Breast epithelium (tissue), 4 donors: ENCODE results near the gene MGAT4D. TPM values are rescaled to one million over a fixed set of nuclear protein-coding genes. Genes with fewer than 3 reads are reported as not detected.

ENCODE experiments used
- DNase-seq, 2 donors: peaks; one replicate each; pipeline ENCODE4 v3.0.0-alpha.2; 2019; ENCODE audit warnings: low spot score in 2 of 2
- H3K27ac ChIP-seq, 2 donors: fragments of 200-600 bp; sonication (generic) in 1 of 2; one replicate each; pipeline ENCODE4 v1.5.1; 2016 to 2019; ENCODE audit warnings: mild to moderate bottlenecking in 1 of 2
- H3K27me3 ChIP-seq, 2 donors: fragments of 200-600 bp; sonication (generic) in 1 of 2; one replicate each; pipeline versions ENCODE4 v1.5.1 to v1.6.0; 2017 to 2019; ENCODE audit warnings: control low read depth in 1 of 2, mild to moderate bottlenecking in 1 of 2
- H3K36me3 ChIP-seq: fragments of 200-600 bp; one replicate; pipeline ENCODE4 v1.5.1; 2019
- H3K4me1 ChIP-seq, 2 donors: fragments of 200-600 bp; sonication (generic); one replicate each; pipeline ENCODE4 v1.5.1; 2016 to 2019; ENCODE audit warnings: control low read depth in 1 of 2
- H3K4me3 ChIP-seq, 3 donors: fragments of 200-600 bp; sonication (generic); 1 replicate in 2 of 3; 2 replicates in 1 of 3; pipeline ENCODE4 v1.5.1; 2016 to 2019; ENCODE audit warnings: mild to moderate bottlenecking in 3 of 3, moderate library complexity in 2 of 3
- H3K9me3 ChIP-seq, 2 donors: fragments of 200-600 bp; sonication (generic) in 1 of 2; one replicate each; pipeline ENCODE4 v1.5.1; 2016 to 2019; ENCODE audit warnings: control low read depth in 1 of 2
- POLR2A ChIP-seq: fragments of 450-650 bp; IDR thresholded peaks from one replicate; pipeline ENCODE4 v1.6.1; 2016; ENCODE audit warnings: antibody characterized with exemption, mild to moderate bottlenecking, moderate library complexity
- POLR2AphosphoS5 ChIP-seq, 3 donors: sonication (generic); formaldehyde crosslinking; IDR thresholded peaks; one replicate each; pipeline ENCODE4 v1.6.1; 2017; ENCODE audit warnings: antibody characterized with exemption in 3 of 3
- intact Hi-C: fragments of 100-400 bp; cut with DNase I; formaldehyde crosslinking; loops from one replicate; pipeline ENCODE4 v1.15.1; 2023; ENCODE audit warnings: low total_unique reads
- total RNA-seq, 3 donors: library from RNA; depleted of rRNA; stranded (reverse); fragments of >200 nt; gene quantifications; one replicate each; pipeline ENCODE4 v1.1.0, GENCODE V29; 2016
- TF ChIP-seq, protein P1 (sequence below), 3 donors: fragments of 450-650 bp; IDR thresholded peaks; one replicate each; pipeline ENCODE4 v1.5.1; 2016 to 2017; ENCODE audit warnings: antibody characterized with exemption in 3 of 3, mild to moderate bottlenecking in 3 of 3, moderate library complexity in 3 of 3

Gene MGAT4D
- total RNA-seq, 3 donors from 2014 or later: not detected

DNA sequence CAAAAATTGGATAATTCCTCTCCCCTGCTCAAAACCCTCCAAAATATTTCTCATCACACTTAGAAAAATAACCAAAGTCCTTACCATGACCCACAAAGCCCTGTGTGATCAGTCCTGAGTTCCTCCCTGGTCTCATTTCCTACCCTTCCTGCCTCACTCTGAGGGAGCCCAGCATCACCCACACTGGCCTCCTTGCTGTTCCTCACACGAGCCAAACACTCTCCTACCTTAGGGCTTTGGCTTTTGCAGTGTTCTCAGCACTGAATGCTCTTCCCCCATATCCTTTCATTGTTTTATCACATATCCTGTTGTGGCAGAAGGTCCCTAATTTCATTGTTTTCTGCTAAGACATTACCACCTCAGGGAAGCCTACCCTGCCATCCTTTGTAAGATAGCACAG is 12.2 kb downstream of the MGAT4D start:
- no peak for DNase-seq
- no peaks in the 10 kb centered on the region for H3K27me3 ChIP-seq
- no peak overlapping the region for H3K4me3 ChIP-seq
- H3K9me3 ChIP-seq: no peaks in the 10 kb centered on the region
- H3K4me1 ChIP-seq: no peaks in the 10 kb centered on the region
- intact Hi-C loops: no loop called here
- H3K27ac ChIP-seq: no peak overlapping the region
- TF ChIP-seq, protein P1, sequence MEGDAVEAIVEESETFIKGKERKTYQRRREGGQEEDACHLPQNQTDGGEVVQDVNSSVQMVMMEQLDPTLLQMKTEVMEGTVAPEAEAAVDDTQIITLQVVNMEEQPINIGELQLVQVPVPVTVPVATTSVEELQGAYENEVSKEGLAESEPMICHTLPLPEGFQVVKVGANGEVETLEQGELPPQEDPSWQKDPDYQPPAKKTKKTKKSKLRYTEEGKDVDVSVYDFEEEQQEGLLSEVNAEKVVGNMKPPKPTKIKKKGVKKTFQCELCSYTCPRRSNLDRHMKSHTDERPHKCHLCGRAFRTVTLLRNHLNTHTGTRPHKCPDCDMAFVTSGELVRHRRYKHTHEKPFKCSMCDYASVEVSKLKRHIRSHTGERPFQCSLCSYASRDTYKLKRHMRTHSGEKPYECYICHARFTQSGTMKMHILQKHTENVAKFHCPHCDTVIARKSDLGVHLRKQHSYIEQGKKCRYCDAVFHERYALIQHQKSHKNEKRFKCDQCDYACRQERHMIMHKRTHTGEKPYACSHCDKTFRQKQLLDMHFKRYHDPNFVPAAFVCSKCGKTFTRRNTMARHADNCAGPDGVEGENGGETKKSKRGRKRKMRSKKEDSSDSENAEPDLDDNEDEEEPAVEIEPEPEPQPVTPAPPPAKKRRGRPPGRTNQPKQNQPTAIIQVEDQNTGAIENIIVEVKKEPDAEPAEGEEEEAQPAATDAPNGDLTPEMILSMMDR (IDR thresholded peaks at IDR 0.05): no peak
- no peaks in the 10 kb centered on the region for H3K36me3 ChIP-seq

DNA sequence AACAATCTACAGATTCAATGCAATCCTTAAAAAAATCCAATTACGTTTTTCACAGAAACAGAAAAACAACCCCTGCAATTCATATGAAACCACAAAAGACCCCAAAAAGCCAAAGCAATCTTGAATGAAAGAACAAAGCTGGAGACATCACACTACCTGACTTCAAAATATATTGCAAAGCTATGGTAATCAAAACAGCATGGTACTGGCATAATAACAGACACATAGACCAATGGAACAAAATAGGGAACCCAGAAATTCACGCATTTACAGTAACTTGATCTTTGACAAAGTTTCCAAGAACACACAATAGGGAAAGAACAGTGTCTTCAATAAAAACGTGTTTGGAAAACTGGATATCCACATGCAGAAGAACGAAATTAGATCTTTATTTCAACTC is 14.6 kb downstream of the MGAT4D start:
- Histone ChIP-seq H3K36me3 (no peaks in the 10 kb centered on the region), H3K4me1 (no peaks in the 10 kb centered on the region), H3K27ac (no peak overlapping the region), H3K9me3 (no peaks in the 10 kb centered on the region), H3K4me3 (no peak overlapping the region), H3K27me3 (no peaks in the 10 kb centered on the region)
- no peak for DNase-seq
- intact Hi-C loops: no loop called here
- TF ChIP-seq, protein P1 (IDR thresholded peaks at IDR 0.05): no peak
- TF ChIP-seq POLR2A (no peak), POLR2AphosphoS5 (IDR thresholded peaks at IDR 0.05) (no peak)

DNA sequence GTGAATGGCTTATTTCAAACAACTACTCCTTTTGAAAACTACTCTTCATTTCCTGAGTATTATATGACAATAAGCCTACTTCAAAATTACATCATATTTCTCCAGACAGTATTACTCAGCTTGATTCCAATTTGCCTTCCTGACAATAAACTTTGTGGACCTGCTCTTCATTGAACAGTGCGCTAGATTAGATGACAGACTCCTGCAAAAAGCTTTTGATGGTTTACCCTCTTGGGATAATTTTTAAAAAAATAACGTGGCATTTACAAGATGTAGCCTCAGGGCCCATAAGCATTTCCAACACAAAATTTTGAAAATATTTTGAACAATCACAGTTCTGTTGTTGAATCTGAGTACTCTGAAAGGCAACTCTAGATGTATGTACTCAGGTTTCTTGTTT is 25.9 kb downstream of the MGAT4D start:
- Histone ChIP-seq H3K36me3 (no peaks in the 10 kb centered on the region), H3K4me3 (no peak overlapping the region), H3K4me1 (no peaks in the 10 kb centered on the region), H3K27me3 (no peaks in the 10 kb centered on the region), H3K27ac (no peak overlapping the region), H3K9me3 (no peaks in the 10 kb centered on the region)
- no peak for DNase-seq
- intact Hi-C loops: no loop called here
- TF ChIP-seq POLR2A (no peak), POLR2AphosphoS5 (IDR thresholded peaks at IDR 0.05) (no peak)
- TF ChIP-seq, protein P1 (IDR thresholded peaks at IDR 0.05): no peak

DNA sequence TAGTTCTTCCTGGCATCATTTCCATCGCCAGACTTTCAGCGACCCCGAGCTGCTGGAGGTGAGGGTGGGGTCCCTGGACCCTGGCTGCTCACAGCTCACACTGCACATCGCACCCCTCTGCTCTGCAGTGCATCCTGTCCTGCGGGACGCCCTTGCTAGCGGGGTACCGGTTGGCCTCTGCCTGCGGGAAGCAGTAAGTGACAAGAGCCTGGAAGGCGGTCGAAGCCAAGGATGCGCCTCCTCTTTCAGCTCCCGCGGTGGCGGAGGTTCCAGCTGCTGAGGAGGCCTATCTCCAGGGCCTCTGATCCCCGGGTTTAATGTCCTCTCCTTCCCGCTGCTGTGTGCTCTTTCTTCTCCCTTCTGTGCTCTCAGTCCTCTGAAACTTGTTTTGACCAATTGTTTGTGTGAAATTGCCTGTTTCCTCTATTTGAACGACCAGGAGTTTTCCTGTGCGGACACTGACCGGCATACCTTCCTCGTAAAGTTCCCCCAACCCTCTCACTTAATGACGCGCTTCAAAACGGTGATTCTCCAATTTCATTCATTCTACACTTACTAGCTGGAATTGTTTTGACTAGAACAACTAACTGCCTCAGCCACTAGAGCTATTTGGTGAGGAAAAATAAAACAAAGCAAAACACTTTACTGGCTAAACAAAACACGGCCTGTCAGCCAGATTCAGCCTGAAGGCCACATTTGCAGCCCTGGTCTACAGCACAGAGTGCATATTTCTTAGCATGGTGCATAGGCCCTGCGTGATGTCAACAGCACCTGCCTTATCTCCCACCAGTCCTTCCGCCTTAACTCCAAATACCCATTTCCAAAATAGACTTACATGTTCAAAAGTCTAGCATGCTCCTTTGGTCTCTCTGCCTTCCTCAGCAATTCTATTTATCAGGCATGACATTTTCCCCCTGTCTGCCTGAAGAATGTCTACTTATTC is 28.0 kb downstream of the MGAT4D start:
- H3K27ac ChIP-seq: no peak overlapping the region
- no peak for DNase-seq
- TF ChIP-seq POLR2A (no peak), POLR2AphosphoS5 (IDR thresholded peaks at IDR 0.05) (no peak)
- TF ChIP-seq, protein P1 (IDR thresholded peaks at IDR 0.05): no peak
- H3K27me3 ChIP-seq: no peaks in the 10 kb centered on the region
- no peak overlapping the region for H3K4me3 ChIP-seq
- no peaks in the 10 kb centered on the region for H3K9me3 ChIP-seq
- no peaks in the 10 kb centered on the region for H3K4me1 ChIP-seq
- intact Hi-C loops: no loop called here
- H3K36me3 ChIP-seq: no peaks in the 10 kb centered on the region

DNA sequence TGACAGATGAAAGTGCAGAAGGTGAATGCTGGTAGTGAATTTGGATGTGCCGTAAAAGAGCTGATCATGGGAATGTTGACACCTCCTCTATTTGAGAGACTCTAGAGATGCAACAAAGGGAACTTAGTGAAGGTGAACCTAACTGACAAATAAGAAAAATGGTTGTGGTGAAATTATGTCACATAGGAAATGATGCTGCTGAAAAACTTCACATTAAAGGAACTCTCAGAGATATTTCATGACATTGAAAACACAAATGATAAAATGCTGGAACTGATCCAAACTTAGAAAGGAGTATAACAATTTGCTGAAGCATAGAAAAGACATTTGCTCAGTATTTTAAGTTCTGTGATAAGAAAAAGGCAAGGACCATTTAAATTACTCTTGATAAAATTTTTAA is 31.9 kb downstream of the MGAT4D start:
- TF ChIP-seq, protein P1 (IDR thresholded peaks at IDR 0.05): no peak
- TF ChIP-seq POLR2AphosphoS5 (IDR thresholded peaks at IDR 0.05) (no peak), POLR2A (no peak)
- DNase-seq: no peak
- intact Hi-C loops: no loop called here
- Histone ChIP-seq H3K9me3 (no peaks in the 10 kb centered on the region), H3K4me3 (no peak overlapping the region), H3K27me3 (no peaks in the 10 kb centered on the region), H3K27ac (no peak overlapping the region), H3K4me1 (no peaks in the 10 kb centered on the region), H3K36me3 (no peaks in the 10 kb centered on the region)
